GM21717 (cell line): Measurements from ENCODE around the gene ICOSLG.
"Not testable (repeated sequence)": the region's sequence is repeated elsewhere in the genome, so short reads cannot be mapped to it uniquely, and the experiment has no call there.

Experiments used
- ATAC-seq: cut with Tn5 transposase; IDR thresholded peaks from one replicate; pipeline ENCODE4 v1.9.1; 2021; ENCODE audit warnings: mild to moderate bottlenecking, moderate library complexity; ENCODE audit not compliant: unreplicated experiment

ICOSLG gene

DNA sequence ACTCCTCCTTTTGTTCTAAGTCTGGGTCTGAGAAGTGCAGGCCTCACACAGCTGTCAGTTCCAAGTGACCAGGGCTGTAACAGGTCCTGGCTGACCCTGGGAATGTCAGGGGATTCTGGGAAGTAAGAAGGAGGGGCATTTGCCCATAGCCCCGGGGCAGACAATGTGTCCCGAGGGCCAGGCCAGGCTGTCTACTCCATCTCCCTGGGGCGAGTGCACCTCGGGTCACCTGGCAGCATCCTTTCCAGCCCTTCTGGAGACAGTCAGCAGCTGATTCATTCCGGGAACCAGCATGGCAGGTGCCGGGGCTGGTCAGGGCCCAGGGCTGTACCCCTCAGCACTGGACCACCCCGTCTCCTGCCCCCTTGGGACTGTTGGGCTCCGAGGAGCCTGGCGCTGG, 13.1 kb downstream of the ICOSLG start:
- not testable (repeated sequence) for ATAC-seq

DNA sequence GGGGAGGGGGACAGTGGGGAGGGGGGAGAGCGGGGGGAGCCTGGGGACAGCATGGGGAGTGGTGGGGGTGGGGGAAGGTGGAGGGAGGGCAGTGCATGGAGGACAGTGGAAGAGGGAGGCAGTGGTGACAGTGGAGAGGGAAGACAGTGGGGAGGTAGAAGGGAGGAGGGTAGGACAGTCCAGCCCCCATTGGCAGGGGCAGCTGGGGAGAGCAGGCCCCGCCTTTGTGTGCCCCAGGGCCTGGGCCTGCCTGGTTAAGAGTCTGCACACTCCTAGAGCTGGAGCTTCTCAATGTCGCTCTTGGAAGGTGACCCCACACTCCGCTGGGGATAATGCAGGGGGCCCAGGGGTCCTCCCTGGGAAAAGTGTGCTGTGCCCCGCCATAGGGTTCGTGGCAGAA, 15.1 kb downstream of the ICOSLG start:
- ATAC-seq: not testable (repeated sequence)

DNA sequence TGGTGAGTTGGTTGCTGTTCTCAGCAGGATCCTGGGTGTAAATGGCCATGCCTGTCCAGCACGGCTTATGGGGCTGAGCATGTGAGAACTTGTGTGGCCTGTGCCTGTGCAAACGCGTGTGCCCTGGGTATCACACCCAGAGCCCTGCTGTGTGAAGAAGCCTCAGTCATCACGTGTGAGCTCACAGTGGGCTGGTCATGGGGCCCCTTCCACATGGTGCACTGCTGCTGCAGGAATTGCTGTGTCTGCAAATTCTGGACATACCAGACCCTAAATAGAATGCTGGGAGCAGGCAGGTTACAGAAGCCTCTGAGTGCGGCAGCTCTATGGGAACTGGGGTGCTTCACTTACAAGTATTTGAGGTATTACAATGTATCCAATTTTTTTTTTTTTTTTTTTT, 17.4 kb downstream of the ICOSLG start:
- not testable (repeated sequence) for ATAC-seq

GRCh38 chr21:44220674-44221073, 20.1 kb downstream of the ICOSLG start:
- not testable (repeated sequence) for ATAC-seq

GRCh38 chr21:44218461-44218860, 22.3 kb downstream of the ICOSLG start:
- ATAC-seq: not testable (repeated sequence)

- not testable (repeated sequence) for ATAC-seq
Observed at GRCh38 chr21:44211978-44212377, 28.8 kb downstream of the ICOSLG start.

GRCh38 chr21:44211574-44211973, 29.2 kb downstream of the ICOSLG start:
- not testable (repeated sequence) for ATAC-seq

- ATAC-seq: peak; percentile 7
Observed at GRCh38 chr21:44207860-44208646, 32.7 kb downstream of the ICOSLG start.

GRCh38 chr21:44206698-44207676, 33.8 kb downstream of the ICOSLG start:
- ATAC-seq: peak; percentile 58

- not testable (repeated sequence) for ATAC-seq
Observed at GRCh38 chr21:44206187-44206586, 34.6 kb downstream of the ICOSLG start.

- not testable (repeated sequence) for ATAC-seq
Observed at GRCh38 chr21:44202590-44203299, 38.0 kb downstream of the ICOSLG start.

DNA sequence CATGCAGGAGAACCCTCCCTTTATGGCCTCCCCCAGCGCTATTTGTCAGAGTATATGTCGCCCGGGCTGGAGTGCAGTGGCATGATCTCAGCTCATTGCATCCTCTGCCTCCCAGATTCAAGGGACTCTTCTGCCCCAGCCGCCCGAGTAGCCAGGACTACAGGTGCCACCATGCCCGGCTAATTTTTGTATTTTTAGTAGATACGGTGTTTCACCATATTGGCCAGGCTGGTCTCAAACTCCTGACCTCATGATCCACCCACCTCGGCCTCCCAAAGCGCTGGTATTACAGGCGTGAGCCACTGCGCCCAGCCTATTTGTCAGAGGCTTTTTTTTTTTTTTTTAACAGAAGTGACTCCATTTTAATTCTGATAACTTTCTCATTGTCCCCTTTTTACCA, 40.7 kb downstream of the ICOSLG start:
- not testable (repeated sequence) for ATAC-seq

GRCh38 chr21:44199448-44199847, 41.3 kb downstream of the ICOSLG start:
- no peak for ATAC-seq

DNA sequence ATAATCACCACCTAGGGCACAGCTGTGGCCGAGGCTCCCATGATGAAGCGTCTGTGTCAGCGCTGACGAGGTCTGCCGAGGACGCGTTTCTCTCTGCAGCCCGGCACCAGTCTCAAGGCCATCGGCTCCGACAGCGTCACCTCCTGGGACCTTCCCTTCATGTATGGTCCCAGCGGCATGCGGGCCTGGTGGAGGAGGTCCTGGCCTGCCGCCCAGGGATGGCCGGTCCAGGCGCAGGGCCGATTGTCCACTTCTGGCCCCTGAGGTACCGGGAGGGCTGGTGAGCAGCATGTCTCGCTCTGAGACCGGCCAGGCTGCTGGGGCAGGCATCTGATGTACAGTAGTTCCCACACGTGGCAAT, 43.6 kb downstream of the ICOSLG start:
- not testable (repeated sequence) for ATAC-seq

DNA sequence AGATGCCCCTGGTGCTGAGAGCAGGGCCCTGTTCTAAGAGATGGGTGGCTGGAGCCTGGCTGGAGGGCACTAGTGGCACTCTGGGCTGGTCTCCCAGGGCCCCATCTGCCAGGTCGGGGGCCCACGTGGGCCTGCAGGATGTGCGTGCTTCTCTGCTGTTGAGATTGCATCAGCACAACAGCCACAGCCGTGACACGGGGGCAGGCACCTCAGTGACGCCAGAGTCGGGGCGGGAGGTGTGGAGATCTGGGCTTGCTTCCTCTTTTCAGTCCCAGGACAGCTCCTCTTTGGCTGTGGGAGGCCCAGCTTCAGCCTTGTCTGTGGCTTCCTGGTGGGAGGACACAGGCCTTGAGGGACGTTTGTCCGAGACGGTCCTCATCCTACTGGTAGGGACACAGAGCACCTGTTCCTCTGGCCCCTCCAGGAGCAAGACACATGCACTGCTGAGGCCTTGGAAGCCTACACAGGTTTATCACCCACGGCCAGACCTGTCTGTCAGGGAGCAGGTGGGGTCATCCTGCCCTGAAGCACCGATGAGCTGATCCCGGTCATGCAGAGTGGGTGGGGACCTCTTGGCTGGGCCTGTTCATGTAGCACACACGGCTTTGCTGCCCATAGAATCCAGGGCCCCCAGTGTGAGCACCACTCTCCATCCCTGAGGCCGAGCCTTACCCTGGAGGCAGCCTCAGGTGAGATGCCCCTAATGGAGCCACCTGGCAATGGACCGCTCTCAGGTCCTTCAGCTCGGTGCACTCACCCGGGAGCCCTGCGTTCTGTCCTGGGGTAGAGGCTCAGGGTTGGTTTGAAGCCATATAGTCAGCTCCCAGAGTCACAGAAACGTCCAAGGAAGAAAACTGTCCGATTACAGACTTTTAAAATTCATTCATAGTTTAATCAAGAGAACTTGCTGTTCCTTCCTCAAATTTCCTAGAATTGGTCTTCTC, 44.3 kb downstream of the ICOSLG start:
- not testable (repeated sequence) for ATAC-seq

DNA sequence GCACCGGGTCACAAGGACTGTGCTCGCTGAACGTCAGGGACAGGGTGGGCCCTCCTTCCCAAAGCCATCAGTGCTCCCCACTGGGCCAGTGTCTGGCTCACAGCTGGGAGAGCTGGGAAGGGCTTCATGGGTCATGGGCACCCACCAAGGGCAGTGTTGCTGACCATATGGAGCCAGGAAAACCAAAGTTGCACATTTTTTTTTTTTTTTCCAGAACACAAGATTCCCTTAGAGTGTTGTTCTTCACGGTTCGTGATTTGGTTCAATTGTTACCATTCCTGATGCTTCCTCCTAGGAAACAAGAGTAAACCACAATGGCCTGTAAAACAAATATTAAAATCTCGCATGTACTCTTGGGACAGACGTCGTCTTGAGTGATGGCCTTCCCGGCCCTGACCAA, 45.9 kb downstream of the ICOSLG start:
- not testable (repeated sequence) for ATAC-seq

GRCh38 chr21:44194451-44194850, 46.3 kb downstream of the ICOSLG start:
- ATAC-seq: not testable (repeated sequence)

- ATAC-seq: not testable (repeated sequence)
Observed at GRCh38 chr21:44193108-44193507, 47.6 kb downstream of the ICOSLG start.

DNA sequence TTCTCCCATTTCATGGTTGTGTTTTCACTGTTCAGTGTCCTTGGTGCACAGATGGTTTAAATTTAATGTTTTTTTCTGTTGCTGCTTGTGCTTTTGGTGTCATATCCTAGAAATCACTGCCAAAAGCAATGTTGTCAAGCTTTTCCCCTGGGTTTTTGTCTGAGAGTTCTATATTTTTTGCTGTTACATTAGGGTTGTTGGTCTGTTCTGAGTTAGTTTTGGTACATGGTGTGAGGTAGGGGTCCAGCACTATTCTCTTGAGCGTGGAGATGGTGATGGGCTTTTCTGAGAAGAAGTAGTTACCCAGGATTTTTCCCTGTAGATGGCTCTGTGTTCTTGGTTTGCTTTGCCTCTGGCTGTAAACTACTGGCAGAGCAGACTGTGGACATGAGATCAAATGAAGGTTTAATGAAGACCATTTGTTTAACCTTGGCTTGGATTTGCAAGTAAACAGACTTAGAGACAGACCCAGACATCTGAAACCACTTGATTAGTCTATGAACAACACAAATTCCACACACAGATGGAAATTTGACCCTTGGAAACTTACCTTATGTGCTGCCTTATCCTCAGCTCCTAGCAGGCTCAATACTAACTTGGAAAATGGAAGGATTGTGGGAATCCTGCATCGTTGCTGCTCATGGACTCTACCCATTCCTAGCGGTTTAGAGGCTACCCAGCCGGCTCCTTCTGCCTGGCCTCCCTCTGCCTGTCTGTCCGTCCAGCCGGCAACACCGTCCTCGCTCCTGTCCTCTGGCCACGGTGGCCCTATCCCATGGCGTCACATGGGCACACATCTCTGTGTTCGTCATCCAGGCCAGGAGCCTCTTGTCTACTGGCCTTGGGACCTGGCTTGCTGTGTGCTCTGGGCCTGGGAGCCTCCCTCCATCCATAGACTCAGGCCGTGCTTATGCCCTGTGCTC, 50.1 kb downstream of the ICOSLG start:
- not testable (repeated sequence) for ATAC-seq
